LoVo (cell line): ENCODE measurements around the gene CLTCL1.
"Not testable (repeated sequence)": the region's sequence is repeated elsewhere in the genome, so short reads cannot be mapped to it uniquely, and the experiment has no call there.

Source experiments
- DNase-seq: peaks from one replicate; pipeline ENCODE4 v3.0.0-alpha.2; 2016; ENCODE audit warnings: low spot score

The CLTCL1 gene

GRCh38 chr22:19216579-19216978, 74.9 kb downstream of the CLTCL1 start:
- no peak for DNase-seq

GRCh38 chr22:19215360-19215759, 76.2 kb downstream of the CLTCL1 start:
- no peak for DNase-seq

- no peak for DNase-seq
These were observed 77.4 kb downstream of the CLTCL1 start for GRCh38 chr22:19214078-19214473.

GRCh38 chr22:19213442-19214077, 78.0 kb downstream of the CLTCL1 start:
- no peak for DNase-seq

GRCh38 chr22:19213001-19213400, 78.5 kb downstream of the CLTCL1 start:
- no peak for DNase-seq

- DNase-seq = no peak
These were observed 79.1 kb downstream of the CLTCL1 start for GRCh38 chr22:19212302-19212870.

- no peak for DNase-seq
These were observed 81.3 kb downstream of the CLTCL1 start for GRCh38 chr22:19210188-19210587.

GRCh38 chr22:19208287-19208847, 83.2 kb downstream of the CLTCL1 start:
- DNase-seq = no peak

- no peak for DNase-seq
These were observed 83.6 kb downstream of the CLTCL1 start for GRCh38 chr22:19207884-19208283.

GRCh38 chr22:19207401-19207808, 84.1 kb downstream of the CLTCL1 start:
- no peak for DNase-seq

GRCh38 chr22:19206287-19206686, 85.2 kb downstream of the CLTCL1 start:
- no peak for DNase-seq

- no peak for DNase-seq
These were observed 86.9 kb downstream of the CLTCL1 start for GRCh38 chr22:19204640-19205039.

GRCh38 chr22:19203834-19204233, 87.7 kb downstream of the CLTCL1 start:
- DNase-seq = no peak

- DNase-seq = not testable (repeated sequence)
These were observed 88.7 kb downstream of the CLTCL1 start for GRCh38 chr22:19202799-19203186.

GRCh38 chr22:19201869-19202798, 89.4 kb downstream of the CLTCL1 start:
- no peak for DNase-seq

GRCh38 chr22:19201130-19201868, 90.2 kb downstream of the CLTCL1 start:
- DNase-seq = no peak

GRCh38 chr22:19199479-19199878, 92.0 kb downstream of the CLTCL1 start:
- no peak for DNase-seq

GRCh38 chr22:19197997-19198865, 93.3 kb downstream of the CLTCL1 start:
- no peak for DNase-seq

GRCh38 chr22:19196841-19197612, 94.5 kb downstream of the CLTCL1 start:
- no peak for DNase-seq
